Stimulated activated CD8-positive, alpha-beta memory T cell treated with anti-CD3 and anti-CD28 coated beads, Interleukin-7, amount 100 ng/mL, for 24 hours (primary cell): ENCODE results near the gene HEMK1.

Experiments
- DNase-seq: peaks from one replicate; pipeline ENCODE4 v3.0.0-alpha.2; 2020; ENCODE audit warnings: low read depth

HEMK1 gene

GRCh38 chr3:50575372-50575771, 6.0 kb downstream of the HEMK1 start:
- no peak for DNase-seq

GRCh38 chr3:50577348-50577747, 8.0 kb downstream of the HEMK1 start:
- DNase-seq = no peak

GRCh38 chr3:50580683-50581458, 11.5 kb downstream of the HEMK1 start:
- DNase-seq = no peak

GRCh38 chr3:50581459-50581842, 12.1 kb downstream of the HEMK1 start:
- DNase-seq = no peak

GRCh38 chr3:50582083-50582482, 12.8 kb downstream of the HEMK1 start:
- no peak for DNase-seq

GRCh38 chr3:50583897-50584296, 14.6 kb downstream of the HEMK1 start:
- no peak for DNase-seq

- no peak for DNase-seq
Observed at GRCh38 chr3:50584391-50584790, 15.1 kb downstream of the HEMK1 start.

GRCh38 chr3:50585919-50586762, 16.8 kb downstream of the HEMK1 start:
- DNase-seq = no peak

- no peak for DNase-seq
Observed at GRCh38 chr3:50586763-50587070, 17.4 kb downstream of the HEMK1 start.

- no peak for DNase-seq
Observed at GRCh38 chr3:50587373-50587772, 18.1 kb downstream of the HEMK1 start.

- no peak for DNase-seq
Observed at GRCh38 chr3:50587806-50588758, 18.8 kb downstream of the HEMK1 start.

- DNase-seq = no peak
Observed at GRCh38 chr3:50588759-50589433, 19.6 kb downstream of the HEMK1 start.

GRCh38 chr3:50591196-50591741, 21.9 kb downstream of the HEMK1 start:
- no peak for DNase-seq

GRCh38 chr3:50592568-50592967, 23.2 kb downstream of the HEMK1 start:
- no peak for DNase-seq

- no peak for DNase-seq
Observed at GRCh38 chr3:50594253-50594785, 25.0 kb downstream of the HEMK1 start.

GRCh38 chr3:50599115-50599715, 29.9 kb downstream of the HEMK1 start:
- DNase-seq = no peak

GRCh38 chr3:50599716-50600118, 30.4 kb downstream of the HEMK1 start:
- no peak for DNase-seq

- DNase-seq = no peak
Observed at GRCh38 chr3:50600141-50600753, 30.9 kb downstream of the HEMK1 start.

- peak; percentile 77 for DNase-seq
Observed at GRCh38 chr3:50600841-50601591, 31.7 kb downstream of the HEMK1 start.
